ENCODE results near the gene DCC.

The DCC gene

GRCh38 chr18:53115876-53116585 lies 776.0 kb downstream of the DCC start:
- no peak overlapping the region for H3K27ac ChIP-seq
- DNase-seq (ENCODE audit: low read depth, low spot score), result no peak

GRCh38 chr18:53117851-53118250 lies 777.9 kb downstream of the DCC start:
- no peak overlapping the region for H3K27ac ChIP-seq
- DNase-seq (ENCODE audit: low read depth, low spot score), result no peak

GRCh38 chr18:53126210-53126609 lies 786.2 kb downstream of the DCC start:
- DNase-seq (ENCODE audit: low read depth, low spot score), result no peak
- no peak overlapping the region for H3K27ac ChIP-seq

GRCh38 chr18:53131001-53131400 lies 791.0 kb downstream of the DCC start:
- H3K27ac ChIP-seq, result no peak overlapping the region
- no peak for DNase-seq (ENCODE audit: low read depth, low spot score)

GRCh38 chr18:53134711-53135110 lies 794.7 kb downstream of the DCC start:
- H3K27ac ChIP-seq, result no peak overlapping the region
- DNase-seq (ENCODE audit: low read depth, low spot score), result no peak

- no peak for DNase-seq (ENCODE audit: low read depth, low spot score)
- no peak overlapping the region for H3K27ac ChIP-seq
Observed at GRCh38 chr18:53135654-53136053, 795.7 kb downstream of the DCC start.

GRCh38 chr18:53139746-53140500 lies 799.9 kb downstream of the DCC start:
- H3K27ac ChIP-seq, result peak overlapping the region; percentile 3
- no peak for DNase-seq (ENCODE audit: low read depth, low spot score)

- no peak for DNase-seq (ENCODE audit: low read depth, low spot score)
- no peak overlapping the region for H3K27ac ChIP-seq
Observed at GRCh38 chr18:53142005-53142404, 802.0 kb downstream of the DCC start.

- no peak overlapping the region for H3K27ac ChIP-seq
- no peak for DNase-seq (ENCODE audit: low read depth, low spot score)
Observed at GRCh38 chr18:53147472-53147871, 807.5 kb downstream of the DCC start.

GRCh38 chr18:53148123-53148522 lies 808.1 kb downstream of the DCC start:
- no peak for DNase-seq (ENCODE audit: low read depth, low spot score)
- H3K27ac ChIP-seq, result no peak overlapping the region

GRCh38 chr18:53152476-53152875 lies 812.5 kb downstream of the DCC start:
- DNase-seq (ENCODE audit: low read depth, low spot score), result no peak
- H3K27ac ChIP-seq, result no peak overlapping the region

- no peak for DNase-seq (ENCODE audit: low read depth, low spot score)
- H3K27ac ChIP-seq, result no peak overlapping the region
Observed at GRCh38 chr18:53153281-53153680, 813.3 kb downstream of the DCC start.

GRCh38 chr18:53153800-53154199 lies 813.8 kb downstream of the DCC start:
- no peak overlapping the region for H3K27ac ChIP-seq
- no peak for DNase-seq (ENCODE audit: low read depth, low spot score)

GRCh38 chr18:53165770-53166169 lies 825.8 kb downstream of the DCC start:
- H3K27ac ChIP-seq, result no peak overlapping the region
- DNase-seq (ENCODE audit: low read depth, low spot score), result no peak

GRCh38 chr18:53169346-53169745 lies 829.3 kb downstream of the DCC start:
- no peak overlapping the region for H3K27ac ChIP-seq
- no peak for DNase-seq (ENCODE audit: low read depth, low spot score)

- H3K27ac ChIP-seq, result no peak overlapping the region
- no peak for DNase-seq (ENCODE audit: low read depth, low spot score)
Observed at GRCh38 chr18:53191634-53192033, 851.6 kb downstream of the DCC start.

GRCh38 chr18:53193870-53194269 lies 853.9 kb downstream of the DCC start:
- no peak overlapping the region for H3K27ac ChIP-seq
- no peak for DNase-seq (ENCODE audit: low read depth, low spot score)

- H3K27ac ChIP-seq, result no peak overlapping the region
- no peak for DNase-seq (ENCODE audit: low read depth, low spot score)
Observed at GRCh38 chr18:53219853-53220252, 879.9 kb downstream of the DCC start.

- DNase-seq (ENCODE audit: low read depth, low spot score), result no peak
- no peak overlapping the region for H3K27ac ChIP-seq
Observed at GRCh38 chr18:53224128-53224778, 884.3 kb downstream of the DCC start.

GRCh38 chr18:53225567-53226325 lies 885.7 kb downstream of the DCC start:
- H3K27ac ChIP-seq, result no peak overlapping the region
- DNase-seq (ENCODE audit: low read depth, low spot score), result no peak

GRCh38 chr18:53234610-53235009 lies 894.6 kb downstream of the DCC start:
- DNase-seq (ENCODE audit: low read depth, low spot score), result no peak
- no peak overlapping the region for H3K27ac ChIP-seq

All from epithelial cell of prostate (primary cell).